DMS79 treated with DMSO at 0.1 percent for 48 hours (cell line): Measurements from ENCODE around the gene ANO2.
"Not testable (repeated sequence)": the region's sequence is repeated elsewhere in the genome, so short reads cannot be mapped to it uniquely, and the experiment has no call there.

ENCODE experiments used
- DNase-seq: peaks from one replicate; lab custom pipeline; 2025; lab: John Stamatoyannopoulos, UW

Gene ANO2

GRCh38 chr12:5723071-5723470 is 222.0 kb downstream of the ANO2 start:
- DNase-seq = no peak

GRCh38 chr12:5720381-5721005 is 224.6 kb downstream of the ANO2 start:
- DNase-seq = no peak

- no peak for DNase-seq
Observed at GRCh38 chr12:5718680-5719079, 226.4 kb downstream of the ANO2 start.

- no peak for DNase-seq
Observed at GRCh38 chr12:5718073-5718472, 227.0 kb downstream of the ANO2 start.

GRCh38 chr12:5716976-5717375 is 228.1 kb downstream of the ANO2 start:
- DNase-seq = no peak

- no peak for DNase-seq
Observed at GRCh38 chr12:5716201-5716600, 228.9 kb downstream of the ANO2 start.

- DNase-seq = no peak
Observed at GRCh38 chr12:5715021-5715420, 230.0 kb downstream of the ANO2 start.

GRCh38 chr12:5713599-5714081 is 231.4 kb downstream of the ANO2 start:
- DNase-seq = no peak

- no peak for DNase-seq
Observed at GRCh38 chr12:5710260-5710878, 234.7 kb downstream of the ANO2 start.

- no peak for DNase-seq
Observed at GRCh38 chr12:5708371-5708770, 236.7 kb downstream of the ANO2 start.

GRCh38 chr12:5706247-5706646 is 238.8 kb downstream of the ANO2 start:
- no peak for DNase-seq

- DNase-seq = no peak
Observed at GRCh38 chr12:5705791-5706190, 239.3 kb downstream of the ANO2 start.

- peak; percentile 97 for DNase-seq
Observed at GRCh38 chr12:5694759-5695409, 250.2 kb downstream of the ANO2 start.

- no peak for DNase-seq
Observed at GRCh38 chr12:5692850-5693249, 252.2 kb downstream of the ANO2 start.

- DNase-seq = no peak
Observed at GRCh38 chr12:5691943-5692342, 253.1 kb downstream of the ANO2 start.

GRCh38 chr12:5690240-5690639 is 254.8 kb downstream of the ANO2 start:
- no peak for DNase-seq

GRCh38 chr12:5689773-5690172 is 255.3 kb downstream of the ANO2 start:
- no peak for DNase-seq

GRCh38 chr12:5688226-5688625 is 256.8 kb downstream of the ANO2 start:
- DNase-seq = no peak

- no peak for DNase-seq
Observed at GRCh38 chr12:5685935-5686334, 259.1 kb downstream of the ANO2 start.

GRCh38 chr12:5684989-5685388 is 260.1 kb downstream of the ANO2 start:
- no peak for DNase-seq

GRCh38 chr12:5682581-5682980 is 262.5 kb downstream of the ANO2 start:
- no peak for DNase-seq

- DNase-seq = no peak
Observed at GRCh38 chr12:5678176-5678575, 266.9 kb downstream of the ANO2 start.

- DNase-seq = not testable (repeated sequence)
Observed at GRCh38 chr12:5669624-5670023, 275.4 kb downstream of the ANO2 start.
